Stimulated activated CD8-positive, alpha-beta memory T cell treated with anti-CD3 and anti-CD28 coated beads, Interleukin-15, amount 100 ng/mL, for 24 hours (primary cell): Measurements from ENCODE around the gene PANK1.

Source experiments
- DNase-seq: peaks from one replicate; pipeline ENCODE4 v3.0.0-alpha.2; 2020; ENCODE audit warnings: low read depth

PANK1 gene

DNA sequence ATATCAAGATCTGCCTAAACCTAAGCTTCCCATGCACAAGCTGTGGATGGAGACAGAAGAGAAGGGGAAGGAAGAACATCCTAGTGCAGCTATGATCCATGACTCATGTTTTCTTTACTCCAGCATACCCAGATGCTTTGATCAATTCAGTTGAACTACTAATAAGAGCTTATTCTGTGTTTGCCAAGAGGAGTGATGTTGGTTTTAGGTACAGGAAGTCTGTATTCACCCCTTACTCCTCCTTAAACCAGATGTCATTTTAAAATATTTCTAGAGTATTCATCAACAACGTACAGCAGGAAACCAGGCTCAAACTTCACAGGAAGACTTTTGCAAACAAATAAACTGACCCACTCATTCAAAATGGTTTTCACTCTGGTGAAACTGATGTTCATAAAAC lies 29.2 kb downstream of the PANK1 start:
- no peak for DNase-seq

DNA sequence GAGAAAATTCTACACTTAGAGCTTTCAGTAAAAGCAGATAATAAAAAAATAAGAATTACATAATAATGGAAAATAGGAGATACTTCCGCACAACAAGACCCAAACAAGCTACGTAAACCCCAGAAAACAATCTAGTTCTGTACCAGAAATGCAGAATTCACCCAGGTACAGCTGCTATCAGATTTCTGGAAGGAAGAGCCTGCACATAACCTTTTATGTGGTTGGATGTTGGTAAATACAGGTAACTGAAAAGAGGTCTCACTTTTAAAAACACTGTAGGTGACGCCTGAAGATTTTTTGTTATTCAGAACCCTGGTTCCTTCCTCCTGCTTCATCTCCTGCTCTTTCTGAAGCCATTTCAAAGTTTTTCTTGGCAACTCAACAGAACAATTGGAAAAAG lies 29.9 kb downstream of the PANK1 start:
- no peak for DNase-seq

DNA sequence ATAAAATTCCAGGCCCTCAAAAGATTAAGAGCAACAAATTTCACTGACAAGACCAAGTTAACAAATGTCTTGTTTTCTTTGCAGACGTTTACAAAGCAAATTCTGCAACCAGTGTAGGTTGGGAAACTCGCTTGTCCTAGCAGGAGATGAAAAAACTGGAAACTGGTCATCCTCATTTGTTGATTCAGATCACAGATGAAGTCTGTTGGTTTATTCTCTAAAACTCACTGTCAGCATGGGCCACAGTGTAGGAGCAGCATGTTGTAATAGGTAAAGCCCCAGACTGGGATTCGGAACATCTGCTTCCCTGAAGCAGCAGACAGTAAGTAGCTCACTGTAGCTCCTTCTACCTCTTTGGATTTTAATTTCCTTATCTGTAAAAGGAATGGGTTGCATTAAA lies 31.5 kb downstream of the PANK1 start:
- no peak for DNase-seq

DNA sequence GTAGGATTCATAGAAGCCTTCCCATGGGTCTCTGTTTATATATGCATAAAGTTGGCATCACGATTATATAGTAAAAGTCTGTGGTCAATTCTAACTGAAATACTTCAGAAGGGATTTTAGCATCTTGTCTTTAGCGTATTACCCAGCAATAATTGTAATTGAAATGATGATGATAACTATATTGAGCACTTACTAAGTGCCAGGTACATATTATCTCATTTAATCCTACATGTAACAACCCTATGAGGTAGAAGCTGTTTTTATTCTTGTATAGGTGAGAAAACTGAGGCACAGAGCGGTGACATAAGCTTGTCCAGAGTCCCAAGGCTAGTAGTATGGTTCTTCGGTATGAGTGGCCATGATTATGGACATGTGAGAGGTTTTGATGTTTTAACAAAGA lies 33.8 kb downstream of the PANK1 start:
- DNase-seq: no peak

DNA sequence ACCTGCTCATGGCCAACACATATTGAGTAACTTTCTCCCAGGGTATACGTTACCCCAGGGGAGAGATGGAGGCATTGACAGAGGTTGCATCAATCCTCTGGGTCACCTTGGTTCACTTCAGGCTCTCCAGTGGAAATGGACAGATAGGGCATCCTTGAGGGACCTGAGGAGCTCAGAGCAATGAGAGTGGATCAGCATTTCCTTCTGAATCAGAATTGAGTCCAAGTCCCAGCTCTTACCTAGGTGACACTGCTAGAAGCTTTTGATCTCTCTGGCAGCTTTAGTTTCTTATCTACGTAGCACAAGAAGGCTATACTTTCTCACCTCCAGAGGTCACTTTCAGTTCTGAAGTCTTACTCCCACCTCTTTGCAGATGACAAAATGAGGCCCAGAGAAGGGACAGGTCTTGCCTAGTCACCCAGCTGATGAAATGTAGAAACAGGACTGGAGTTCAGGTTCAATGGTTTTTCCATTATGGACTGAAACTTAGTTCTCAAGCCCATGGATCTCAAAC lies 35.2 kb downstream of the PANK1 start:
- no peak for DNase-seq

DNA sequence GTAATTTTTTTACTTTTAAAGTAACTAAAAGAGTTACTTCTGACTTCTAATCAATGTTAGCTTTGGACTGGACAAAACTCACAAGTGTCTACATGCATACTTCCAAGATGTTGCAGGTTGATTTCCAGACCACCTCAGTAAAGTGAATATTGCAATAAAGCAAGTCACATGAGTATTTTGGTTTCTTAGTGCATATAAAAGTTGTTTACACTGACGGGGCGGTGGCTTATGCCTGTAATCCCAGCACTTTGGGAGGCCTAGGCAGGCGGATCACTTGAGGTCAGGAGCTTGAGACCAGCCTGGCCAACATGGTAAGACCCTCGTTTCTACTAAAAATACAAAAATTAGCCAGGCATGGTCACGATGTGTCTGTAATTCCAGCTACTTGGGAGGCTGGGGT lies 40.8 kb downstream of the PANK1 start:
- DNase-seq: no peak

DNA sequence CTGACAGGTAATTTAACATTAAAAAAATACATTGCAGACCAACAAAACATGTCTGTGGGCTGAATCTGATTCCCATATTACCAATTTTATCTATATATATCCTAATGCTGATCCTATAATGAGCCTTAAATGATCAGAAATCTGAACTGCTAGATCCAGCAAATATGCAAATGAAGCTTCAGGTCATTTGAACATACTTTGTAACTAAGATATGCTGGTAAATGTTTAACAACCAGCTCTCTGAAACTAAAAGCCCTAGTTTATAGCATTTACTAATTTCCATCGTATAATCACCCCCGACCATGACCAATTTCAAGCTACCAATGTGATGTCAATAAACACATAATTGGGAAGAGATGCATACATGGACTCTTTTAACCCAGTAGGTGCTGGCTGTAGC lies 42.1 kb downstream of the PANK1 start:
- no peak for DNase-seq

DNA sequence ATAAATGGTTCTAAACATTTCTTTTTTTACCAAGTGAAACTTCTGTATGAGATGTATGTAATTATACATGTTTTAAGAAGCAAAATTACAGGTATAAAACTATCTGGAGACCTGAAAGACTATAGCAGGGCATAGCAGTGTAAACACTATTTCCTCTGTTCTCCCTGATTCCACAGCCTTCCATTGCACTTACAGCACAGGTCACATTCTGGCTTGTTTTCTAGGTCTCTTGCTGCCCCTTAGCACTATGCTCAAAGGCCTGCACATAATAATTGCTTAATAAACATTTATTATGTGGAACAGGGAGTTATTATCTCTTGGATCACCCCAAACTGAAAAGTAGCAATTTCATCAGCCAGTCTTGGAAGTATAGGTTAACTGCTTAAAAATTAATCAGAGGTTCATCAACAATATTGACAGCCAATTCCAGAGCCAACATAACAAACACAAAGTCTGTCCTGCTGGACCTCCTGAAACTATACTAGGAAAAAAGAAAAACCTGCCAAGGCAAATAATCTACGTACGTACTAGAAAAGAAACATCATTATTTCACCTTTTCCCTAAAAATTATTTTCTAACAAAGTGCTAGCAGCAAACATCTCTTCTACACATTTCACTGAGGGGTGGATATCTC lies 43.2 kb downstream of the PANK1 start:
- DNase-seq: no peak

DNA sequence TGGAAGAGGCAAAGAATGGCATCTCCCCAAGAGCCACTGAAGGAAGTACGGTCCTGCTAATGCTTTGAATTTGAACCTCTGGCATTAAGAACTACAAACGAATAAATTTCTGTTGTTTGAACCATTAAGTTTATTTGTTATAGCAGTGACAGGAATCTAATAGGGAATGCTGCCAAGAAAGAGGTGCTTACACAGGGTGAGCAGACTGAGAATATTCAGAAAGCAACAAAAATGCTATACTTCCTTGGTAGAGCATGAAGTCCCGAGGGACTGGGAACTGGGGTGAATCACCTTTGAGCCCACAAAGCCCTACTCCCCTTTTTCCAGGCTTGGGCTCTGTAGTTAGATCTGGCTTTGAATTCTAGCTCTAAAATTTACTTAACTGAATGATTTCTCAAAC lies 45.0 kb downstream of the PANK1 start:
- DNase-seq: no peak

DNA sequence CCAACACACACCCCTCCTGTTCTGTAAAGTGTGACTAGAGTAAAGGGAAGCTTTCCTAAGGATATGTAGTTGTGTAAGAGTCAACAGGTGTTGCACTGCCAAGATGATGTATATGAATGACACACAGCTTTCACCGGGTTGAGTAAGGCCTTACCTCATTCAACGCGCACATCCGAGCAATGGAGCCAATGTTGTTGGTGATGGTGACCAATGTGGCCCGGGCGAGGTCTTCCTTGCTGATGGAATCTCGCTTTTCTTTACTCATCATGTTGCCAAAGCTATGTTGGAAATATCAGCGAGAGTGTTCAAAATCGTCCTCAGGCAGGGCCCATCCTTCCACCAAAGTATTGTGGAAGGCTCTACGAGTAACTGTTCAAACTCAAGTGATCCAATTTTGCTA lies 52.0 kb downstream of the PANK1 start:
- no peak for DNase-seq

DNA sequence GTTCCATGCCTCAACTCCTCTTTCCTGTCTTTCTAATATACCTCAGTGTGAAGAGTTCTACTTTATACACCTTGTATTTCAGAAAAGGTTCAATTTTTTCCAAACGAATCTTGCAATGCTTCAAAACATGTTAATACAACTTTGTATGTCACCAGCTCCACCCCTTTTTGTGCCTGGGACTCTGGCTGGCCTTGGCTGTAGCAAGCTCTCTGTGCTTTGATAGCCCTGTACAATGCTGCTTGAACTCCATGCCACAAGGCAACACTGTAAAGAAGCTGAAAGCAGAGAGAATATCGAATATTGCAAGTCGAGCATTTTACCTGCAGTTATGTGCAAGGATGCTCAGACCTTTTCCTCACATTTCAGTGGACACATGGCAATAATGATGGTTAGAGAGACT lies 52.5 kb downstream of the PANK1 start:
- no peak for DNase-seq

DNA sequence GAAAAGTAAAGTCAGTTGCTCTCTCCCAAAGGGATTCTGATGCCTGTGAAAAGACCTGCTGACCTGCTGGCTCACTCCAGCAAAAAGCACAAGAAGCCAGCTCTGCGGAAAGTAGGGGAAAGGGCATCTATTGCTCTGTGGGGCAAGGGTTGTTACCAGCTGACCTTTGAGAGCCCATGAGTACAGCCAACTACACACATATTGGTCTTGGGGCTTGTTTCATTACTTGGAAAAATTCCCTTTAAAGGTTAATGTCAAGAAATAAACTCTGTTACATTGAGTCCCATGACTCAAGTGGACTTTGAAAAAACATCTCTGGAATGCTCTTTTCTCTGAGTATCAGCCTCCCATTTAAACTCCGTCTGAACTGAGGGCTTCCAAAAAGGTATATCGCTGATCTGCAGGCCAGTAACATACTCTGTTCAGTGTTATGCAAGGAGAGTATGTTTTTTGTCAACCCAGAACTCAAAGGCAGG lies 53.2 kb downstream of the PANK1 start:
- no peak for DNase-seq

DNA sequence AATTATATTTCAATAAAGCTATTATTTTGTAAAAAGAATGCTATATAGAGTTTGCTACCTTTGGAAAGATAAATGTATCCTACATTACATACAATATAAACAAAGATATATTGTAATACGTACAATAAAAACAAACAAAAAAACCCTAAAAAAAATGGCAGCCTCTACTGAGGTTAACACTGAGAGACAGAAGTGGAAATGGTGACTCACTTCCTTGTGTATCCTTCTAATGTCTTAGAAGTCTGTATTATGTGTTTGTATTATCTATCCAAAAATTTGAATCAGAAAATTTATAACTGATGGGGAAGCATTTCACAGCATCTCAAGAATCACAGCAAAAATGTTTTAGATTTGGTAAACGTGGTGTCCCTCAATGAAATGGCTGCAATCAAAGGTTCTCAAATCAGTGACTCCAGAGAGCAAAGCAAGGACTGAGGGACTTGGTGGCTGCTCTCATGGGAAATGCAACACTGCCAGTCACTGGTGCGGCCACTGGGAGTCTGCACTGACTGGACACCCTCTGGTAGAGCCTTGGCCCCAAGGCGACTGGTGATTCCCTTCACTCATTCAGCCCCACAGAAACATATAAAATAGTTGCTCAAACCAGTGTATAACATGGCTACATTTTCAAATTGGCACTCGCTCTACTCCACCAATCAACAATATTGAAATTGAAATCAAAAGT lies 53.8 kb downstream of the PANK1 start:
- DNase-seq: no peak

DNA sequence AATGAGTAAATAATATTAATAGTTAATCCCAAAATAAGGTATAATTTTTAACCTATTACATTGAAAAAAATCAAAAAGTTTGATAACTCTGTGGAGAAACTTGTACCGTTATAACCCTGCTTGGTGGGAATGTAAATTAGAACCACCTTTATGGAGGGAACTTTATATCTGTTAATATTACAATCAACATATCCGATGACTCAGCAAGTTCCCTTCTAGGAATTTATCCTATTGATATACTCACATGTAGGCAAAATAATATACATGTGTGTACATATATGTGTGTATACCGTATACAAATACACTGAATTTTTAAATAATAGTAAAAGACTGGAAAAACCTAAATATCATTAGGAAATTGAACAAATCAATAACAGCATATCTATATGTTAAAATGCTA lies 54.7 kb downstream of the PANK1 start:
- DNase-seq: no peak

DNA sequence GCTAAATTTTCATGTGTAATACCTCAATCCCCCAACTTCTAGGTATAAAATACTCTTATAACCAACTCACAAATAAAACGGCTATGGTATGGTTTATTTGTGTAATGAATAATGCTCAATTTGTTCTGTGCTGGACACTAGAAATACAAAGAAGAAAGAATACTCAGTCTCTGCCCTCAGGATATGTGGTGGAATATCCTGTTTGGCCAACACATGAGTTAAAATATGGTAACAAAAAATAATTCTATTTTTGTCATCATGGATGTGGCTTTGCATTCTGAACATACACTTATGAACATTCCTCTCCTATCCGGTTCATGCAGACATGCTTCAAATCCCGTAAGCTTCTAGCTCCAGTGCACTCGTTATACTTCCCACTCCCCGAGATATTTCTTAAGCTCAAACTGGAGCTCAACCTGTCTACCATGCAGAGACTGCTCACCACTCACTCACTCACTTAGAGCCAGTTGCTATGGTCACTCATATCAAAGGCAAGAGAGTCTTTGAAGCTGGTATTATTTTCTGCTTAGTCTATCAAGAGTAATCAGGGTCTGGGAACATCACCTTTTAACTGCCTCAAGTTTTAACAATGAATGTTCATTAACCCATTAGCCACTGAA lies 55.8 kb downstream of the PANK1 start:
- DNase-seq: no peak

DNA sequence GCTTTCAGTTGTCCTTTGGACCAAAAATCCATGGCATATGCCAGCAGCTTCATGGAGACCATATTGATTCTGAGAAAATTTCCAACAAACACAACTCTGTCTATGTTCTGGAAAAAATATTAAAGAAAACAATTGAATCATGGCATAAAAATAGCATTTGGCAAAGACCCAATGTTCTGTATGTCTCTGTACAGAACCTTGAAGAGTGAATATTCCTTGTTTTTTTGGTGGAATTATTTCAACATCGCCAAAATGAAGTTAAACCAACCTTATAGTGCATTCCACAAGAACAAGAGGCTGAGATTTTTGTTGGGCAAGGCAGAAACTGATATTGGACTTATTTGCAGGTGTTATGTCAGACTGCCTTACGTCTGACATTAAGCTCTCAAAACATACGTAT lies 56.4 kb downstream of the PANK1 start:
- no peak for DNase-seq

DNA sequence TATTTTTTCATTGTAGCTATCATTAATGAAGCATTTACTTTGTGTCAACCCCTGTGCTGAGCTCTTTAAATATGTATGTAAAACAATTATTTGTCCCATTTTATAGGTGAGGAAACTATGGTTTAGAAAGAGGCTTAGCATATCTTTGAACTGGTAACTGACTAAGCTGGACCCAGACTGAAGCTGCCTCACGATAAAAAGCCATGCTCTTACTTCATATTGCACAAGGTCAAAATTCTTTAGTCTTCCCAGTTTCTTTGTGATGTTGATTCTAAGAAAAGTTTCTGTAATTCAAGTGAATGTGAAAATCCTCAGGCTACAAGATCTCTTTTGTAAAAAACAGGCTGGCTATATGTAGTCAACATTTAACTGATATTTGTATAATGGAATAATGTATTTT lies 63.0 kb downstream of the PANK1 start:
- DNase-seq: no peak

DNA sequence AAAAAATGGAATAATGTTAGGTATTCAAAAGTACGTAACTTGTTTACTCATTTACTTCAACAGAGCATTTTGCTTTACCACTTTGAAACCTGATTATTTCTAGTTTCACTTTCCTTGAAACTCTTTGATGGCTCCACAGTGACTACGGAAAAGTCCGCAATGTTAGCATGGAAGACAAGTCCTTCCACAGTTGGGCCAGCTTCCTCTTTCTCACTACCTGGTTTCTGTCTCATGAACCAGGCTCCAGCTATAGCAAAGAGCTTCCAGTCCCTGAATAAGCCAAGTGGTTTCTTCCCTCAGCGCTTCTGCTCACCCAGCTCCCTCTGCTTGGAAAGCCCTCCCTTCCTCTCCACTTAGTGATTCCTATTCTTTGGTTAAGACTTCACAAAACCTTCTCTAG lies 64.8 kb downstream of the PANK1 start:
- no peak for DNase-seq

DNA sequence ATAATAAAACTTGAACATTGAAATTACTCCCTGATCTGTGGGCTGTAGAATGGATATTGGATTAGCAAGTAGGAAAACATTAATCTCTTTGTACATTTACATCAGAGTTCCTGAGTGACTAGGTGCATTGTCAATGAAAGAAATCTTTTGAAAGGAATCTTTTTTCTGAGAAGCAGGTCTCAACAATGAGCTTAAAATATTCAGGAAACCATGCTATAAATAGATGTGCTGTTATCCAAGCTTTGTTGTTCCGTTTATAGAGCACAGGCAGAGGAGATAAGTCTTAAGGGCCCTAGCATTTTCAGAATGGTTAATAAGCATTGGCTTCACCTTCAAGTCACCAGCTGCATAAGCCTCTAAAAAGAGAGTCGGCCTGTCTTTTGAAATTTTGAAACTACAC lies 68.3 kb downstream of the PANK1 start:
- no peak for DNase-seq

DNA sequence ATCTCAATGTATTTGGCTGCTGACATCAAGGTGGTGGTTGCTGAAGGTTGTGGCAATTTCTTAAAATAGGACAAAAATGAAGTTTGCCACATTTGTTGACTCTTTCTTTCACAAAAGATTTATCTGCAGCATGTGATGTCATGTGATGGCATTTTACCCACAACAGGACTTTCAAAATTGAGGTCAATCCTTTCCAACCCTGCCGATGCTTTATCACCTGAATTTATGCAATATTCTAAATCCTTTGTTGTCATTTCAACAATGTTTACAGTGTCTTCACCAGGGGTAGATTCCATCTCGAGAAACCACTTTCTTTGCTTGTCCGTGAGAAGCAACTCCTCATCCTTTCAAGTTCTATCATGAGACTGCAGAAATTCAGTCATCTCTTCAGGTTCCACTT lies 69.0 kb downstream of the PANK1 start:
- DNase-seq: no peak

DNA sequence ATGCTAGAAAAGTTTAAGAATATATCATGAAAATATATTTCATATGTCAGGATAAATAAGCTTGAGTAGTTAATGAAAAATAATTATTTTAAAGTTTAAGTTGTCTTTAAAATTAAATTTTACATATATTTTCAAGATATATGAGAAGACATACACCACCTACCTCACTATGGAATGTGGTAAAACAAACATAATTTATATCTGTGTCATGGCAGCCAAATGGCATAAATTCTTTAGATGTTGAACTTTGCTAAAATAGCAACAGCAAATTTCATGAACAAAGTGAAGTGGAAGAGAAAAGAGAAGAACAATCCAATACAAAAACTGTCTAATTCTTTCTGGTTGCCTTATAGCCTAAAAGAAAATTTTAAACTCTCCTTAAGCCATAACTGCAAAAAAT lies 70.0 kb downstream of the PANK1 start:
- no peak for DNase-seq

DNA sequence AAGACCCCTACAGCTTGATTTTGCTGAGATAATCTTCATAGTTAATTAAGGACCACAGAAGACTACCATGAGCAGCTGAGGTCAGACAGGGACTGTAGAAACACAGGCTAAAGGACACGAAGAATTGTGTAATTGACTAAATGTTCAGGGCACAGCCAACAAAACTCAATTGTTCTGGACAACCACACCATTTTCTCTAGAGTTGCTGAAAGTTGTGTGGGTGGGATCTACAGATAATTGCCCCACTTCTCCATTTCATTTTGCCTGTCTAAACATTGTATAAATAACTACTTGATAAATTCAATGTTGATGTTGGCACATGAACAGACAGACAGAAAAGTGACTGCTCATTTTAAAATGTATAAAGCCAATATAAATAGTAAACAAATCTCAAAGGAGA lies 70.7 kb downstream of the PANK1 start:
- DNase-seq: no peak

DNA sequence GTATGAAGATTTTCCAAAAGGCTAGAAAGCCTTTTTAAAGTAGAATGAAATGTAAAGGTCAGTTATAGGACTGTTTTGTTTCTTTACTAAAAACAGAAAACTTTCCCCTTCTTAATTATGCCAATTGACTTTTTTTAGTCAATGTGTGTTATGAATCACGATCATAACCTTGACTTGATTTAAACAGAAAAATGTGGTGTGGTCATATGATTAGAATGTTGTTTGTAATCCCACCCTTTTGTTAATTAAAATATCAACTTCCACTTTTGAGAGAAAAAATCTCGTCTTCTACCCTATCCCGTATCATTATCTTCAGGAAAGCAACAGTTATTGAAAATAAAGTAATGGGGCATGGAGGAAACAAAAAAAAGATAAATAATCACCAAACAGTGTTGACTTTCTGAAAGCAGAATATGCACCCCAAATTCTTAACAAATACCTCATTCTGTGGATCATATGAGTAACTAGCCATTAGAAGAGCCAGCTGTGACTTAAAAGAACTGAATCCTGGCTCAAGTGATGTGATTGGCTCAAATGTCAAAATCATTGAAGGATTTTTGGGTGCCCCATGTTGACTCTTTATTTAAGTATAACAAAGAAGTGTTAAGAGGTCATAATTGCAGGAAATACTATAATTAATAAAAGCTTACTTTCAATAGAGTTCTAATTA lies 77.3 kb downstream of the PANK1 start:
- DNase-seq: no peak
